ENCODE data around the gene ASCC1. TPM values are rescaled to one million over a fixed set of nuclear protein-coding genes. Genes with fewer than 3 reads are reported as not detected.

ASCC1 gene
- polyA plus RNA-seq, 1 donor (not counting 4 experiments of a cell fraction or from before 2014, with no cell fraction given): 32.9 TPM

DNA sequence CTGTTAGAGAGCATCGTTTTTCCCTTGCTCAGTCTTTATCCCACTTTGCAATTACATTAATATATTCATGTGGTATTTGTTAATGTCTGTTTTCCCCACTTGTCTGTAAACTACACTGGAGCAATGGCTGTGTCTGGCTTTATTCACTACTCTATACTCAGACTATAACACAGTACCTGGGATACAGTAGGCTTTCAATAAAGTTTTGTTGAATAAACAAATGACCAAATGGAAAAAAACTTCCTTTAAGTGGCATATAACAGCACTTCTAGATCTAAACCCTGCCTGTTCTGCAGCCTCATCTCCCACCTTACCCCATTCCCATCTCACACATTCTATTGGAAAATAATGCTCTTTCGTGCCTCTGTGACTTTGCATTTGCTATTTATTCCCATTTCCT, 70.4 kb downstream of the ASCC1 start:
- no peaks in the 10 kb centered on the region for H3K4me1 ChIP-seq (ENCODE audit: control insufficient read depth, extremely low read depth, insufficient read depth, low read length)
- FAIRE-seq: no peak
- no peaks in the 10 kb centered on the region for H3K9me3 ChIP-seq (ENCODE audit: control insufficient read depth, low read depth, low read length)
- H3K9ac ChIP-seq (ENCODE audit: control insufficient read depth, extremely low read depth, insufficient read depth, low read length): no peak overlapping the region
- TF ChIP-seq CTCF (optimal IDR thresholded peaks at IDR 0.05 in 1 of 3, IDR thresholded peaks at IDR 0.05 in 1 of 3, conservative IDR thresholded peaks at IDR 0.05 in 1 of 3; ENCODE audit: extremely low read depth in 1 of 3, insufficient read depth in 2 of 3, low read length in 3 of 3) (no peak), EZH2 (IDR thresholded peaks at IDR 0.05; ENCODE audit: low read length) (no peak)
- H4K20me1 ChIP-seq (ENCODE audit: control insufficient read depth, extremely low read depth, insufficient read depth, low read length): no peaks in the 10 kb centered on the region
- H3K79me2 ChIP-seq (ENCODE audit: control insufficient read depth, insufficient read depth, low read length): no peaks in the 10 kb centered on the region
- dilution Hi-C loops (cut with MboI; ENCODE audit: extremely low pct_ligation_motif_present, low sequenced_read_pairs): no loop called here
- H3K27ac ChIP-seq (ENCODE audit: control insufficient read depth, insufficient read depth, low read length): no peak overlapping the region
- no peak for DNase-seq (ENCODE audit: low read depth, low spot score)
- H3K27me3 ChIP-seq (ENCODE audit: control insufficient read depth, extremely low read depth, insufficient read depth, low read length): no peaks in the 10 kb centered on the region
- no peaks in the 10 kb centered on the region for H3K9me1 ChIP-seq (ENCODE audit: control insufficient read depth, extremely low read depth, insufficient read depth, low read length)
- no peak overlapping the region for H3K4me2 ChIP-seq (ENCODE audit: control insufficient read depth, extremely low read depth, insufficient read depth, low read depth, low read length)
- no peak overlapping the region for H2AFZ ChIP-seq (ENCODE audit: control insufficient read depth, low read length)
- no peak overlapping the region for H3K4me3 ChIP-seq (ENCODE audit: control insufficient read depth in 2 of 3, extremely low read depth in 1 of 3, insufficient read depth in 2 of 3, low read depth in 1 of 3, low read length in 3 of 3)
- H3K36me3 ChIP-seq (ENCODE audit: control insufficient read depth in 2 of 2, extremely low read depth in 1 of 2, insufficient read depth in 2 of 2, low read length in 2 of 2): no peaks in the 10 kb centered on the region

DNA sequence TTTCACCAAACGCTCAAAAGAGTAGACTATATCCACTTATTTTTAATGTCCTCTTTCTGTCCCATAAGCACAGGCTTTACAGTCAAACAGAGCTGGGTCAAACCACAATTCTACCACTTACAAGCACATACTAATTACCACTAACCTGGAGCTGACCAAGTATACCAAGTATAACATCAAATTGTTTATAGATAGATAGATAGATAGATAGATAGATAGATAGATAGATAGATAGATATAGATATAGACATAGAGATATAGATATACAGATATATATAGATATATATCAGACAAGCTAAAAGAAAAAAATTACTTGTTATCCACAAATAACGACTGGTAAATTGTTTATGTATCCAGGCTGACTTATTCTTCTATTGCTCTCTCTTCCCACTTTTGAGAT, 75.2 kb downstream of the ASCC1 start:
- FAIRE-seq: no peak
- dilution Hi-C loops (cut with MboI; ENCODE audit: extremely low pct_ligation_motif_present, low sequenced_read_pairs): no loop called here

More for the DNA sequence above, 75.2 kb downstream of the ASCC1 start:
- Histone ChIP-seq H4K20me1 (ENCODE audit: control insufficient read depth, extremely low read depth, insufficient read depth, low read length) (no peaks in the 10 kb centered on the region), H3K9ac (ENCODE audit: control insufficient read depth, extremely low read depth, insufficient read depth, low read length) (no peak overlapping the region), H2AFZ (ENCODE audit: control insufficient read depth, low read length) (no peak overlapping the region), H3K4me3 (ENCODE audit: control insufficient read depth in 2 of 3, extremely low read depth in 1 of 3, insufficient read depth in 2 of 3, low read depth in 1 of 3, low read length in 3 of 3) (no peak overlapping the region), H3K4me2 (ENCODE audit: control insufficient read depth, extremely low read depth, insufficient read depth, low read depth, low read length) (no peak overlapping the region), H3K4me1 (ENCODE audit: control insufficient read depth, extremely low read depth, insufficient read depth, low read length) (no peaks in the 10 kb centered on the region), H3K9me3 (ENCODE audit: control insufficient read depth, low read depth, low read length) (no peaks in the 10 kb centered on the region), H3K79me2 (ENCODE audit: control insufficient read depth, insufficient read depth, low read length) (no peaks in the 10 kb centered on the region), H3K36me3 (ENCODE audit: control insufficient read depth in 2 of 2, extremely low read depth in 1 of 2, insufficient read depth in 2 of 2, low read length in 2 of 2) (no peaks in the 10 kb centered on the region), H3K27me3 (ENCODE audit: control insufficient read depth, extremely low read depth, insufficient read depth, low read length) (no peaks in the 10 kb centered on the region), H3K9me1 (ENCODE audit: control insufficient read depth, extremely low read depth, insufficient read depth, low read length) (no peaks in the 10 kb centered on the region), H3K27ac (ENCODE audit: control insufficient read depth, insufficient read depth, low read length) (no peak overlapping the region)
- no peak for DNase-seq (ENCODE audit: low read depth, low spot score)
- TF ChIP-seq CTCF (optimal IDR thresholded peaks at IDR 0.05 in 1 of 3, IDR thresholded peaks at IDR 0.05 in 1 of 3, conservative IDR thresholded peaks at IDR 0.05 in 1 of 3; ENCODE audit: extremely low read depth in 1 of 3, insufficient read depth in 2 of 3, low read length in 3 of 3): no peak

Data from keratinocyte (primary cell).